CD4-positive, alpha-beta T cell treated with Interleukin-2 at 100 ng/mL for 4 hours (primary cell): ENCODE data around the gene KCTD13.
"Not testable (repeated sequence)": the region's sequence is repeated elsewhere in the genome, so short reads cannot be mapped to it uniquely, and the experiment has no call there.

ENCODE experiments used
- DNase-seq: peaks from one replicate; pipeline ENCODE4 v3.0.0-alpha.2; 2020; ENCODE audit warnings: low spot score

The KCTD13 gene

DNA sequence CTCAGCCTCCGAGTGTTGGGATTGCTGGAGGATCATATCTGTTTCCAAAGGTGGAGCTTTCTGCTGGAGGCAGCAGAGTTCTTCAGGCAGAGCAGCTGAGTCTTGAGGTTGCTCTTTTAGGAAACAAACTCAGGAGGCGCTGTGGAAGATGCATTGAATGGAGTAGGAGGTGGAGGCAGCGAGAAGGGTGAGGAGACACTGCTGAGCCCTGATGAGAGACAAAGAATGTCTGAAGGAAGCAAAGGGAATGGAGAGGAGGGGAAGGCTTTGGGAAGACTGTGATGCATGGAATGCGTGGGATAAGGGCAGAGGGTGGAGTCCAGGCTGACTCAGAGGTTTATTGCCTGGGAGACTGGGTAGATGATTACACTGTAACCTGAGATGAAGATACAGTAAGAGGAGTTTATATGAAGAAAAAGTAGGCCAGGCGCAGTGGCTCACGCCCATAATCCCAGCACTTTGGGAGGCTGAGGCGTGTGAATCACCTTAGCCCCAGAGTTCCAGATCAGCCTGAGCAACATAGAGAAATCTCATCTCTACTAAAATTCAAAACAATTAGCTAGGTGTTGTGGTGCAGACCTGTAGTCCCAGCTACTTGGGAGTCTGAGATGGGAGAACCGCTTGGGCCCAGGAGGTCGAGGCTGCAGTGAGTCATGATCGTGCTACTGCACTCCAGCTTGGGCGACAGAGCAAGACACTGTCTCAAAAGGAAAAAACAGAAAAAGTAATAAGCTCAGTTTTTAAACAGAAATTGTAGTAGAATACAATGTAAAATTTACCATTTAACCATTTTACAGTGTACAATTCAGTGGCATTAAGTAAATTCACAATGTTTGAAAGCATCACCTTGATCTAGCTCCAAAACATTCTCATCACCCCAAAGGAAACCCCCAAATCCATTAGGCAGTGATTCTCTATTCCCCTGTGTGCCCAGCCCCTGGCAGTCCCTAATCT, 18.1 kb upstream of the KCTD13 start:
- no peak for DNase-seq

DNA sequence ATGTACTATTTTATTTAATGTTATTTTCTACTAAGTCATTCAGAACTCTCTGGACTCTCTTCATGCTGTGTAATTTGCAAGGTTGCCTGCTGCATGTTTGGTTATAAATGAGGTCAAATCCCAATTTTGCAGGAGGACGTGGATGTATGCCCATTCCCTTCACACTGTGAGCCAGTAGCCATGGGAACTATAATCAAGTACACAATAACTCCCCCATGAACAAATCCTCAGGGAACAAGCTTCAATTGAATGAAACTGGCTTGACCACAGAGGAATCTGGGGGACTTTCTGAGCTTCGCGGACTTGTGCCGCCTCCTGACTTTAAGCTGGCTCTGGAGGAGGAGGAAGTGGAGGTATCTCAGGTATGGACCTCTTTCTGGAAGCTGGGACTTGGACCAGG, 14.6 kb upstream of the KCTD13 start:
- DNase-seq, result no peak

DNA sequence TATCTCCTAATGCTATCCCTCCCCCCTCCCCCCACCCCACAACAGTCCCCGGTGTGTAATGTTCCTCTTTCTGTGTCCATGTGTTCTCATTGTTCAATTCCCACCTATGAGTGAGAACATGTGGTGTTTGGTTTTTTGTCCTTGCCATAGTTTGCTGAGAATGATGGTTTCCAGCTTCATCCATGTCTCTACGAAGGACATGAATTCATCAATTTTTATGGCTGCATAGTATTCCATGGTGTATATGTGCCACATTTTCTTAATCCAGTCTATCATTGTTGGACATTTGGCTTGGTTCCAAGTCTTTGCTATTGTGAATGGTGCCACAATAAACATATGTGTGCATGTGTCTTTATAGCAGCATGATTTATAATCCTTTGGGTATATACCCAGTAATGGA, 5.7 kb upstream of the KCTD13 start:
- not testable (repeated sequence) for DNase-seq

- DNase-seq, result no peak
These were observed 1.3 kb upstream of the KCTD13 start for GRCh38 chr16:29927070-29927905.

GRCh38 chr16:29926711-29927052, 656 bp upstream of the KCTD13 start:
- no peak for DNase-seq

DNA sequence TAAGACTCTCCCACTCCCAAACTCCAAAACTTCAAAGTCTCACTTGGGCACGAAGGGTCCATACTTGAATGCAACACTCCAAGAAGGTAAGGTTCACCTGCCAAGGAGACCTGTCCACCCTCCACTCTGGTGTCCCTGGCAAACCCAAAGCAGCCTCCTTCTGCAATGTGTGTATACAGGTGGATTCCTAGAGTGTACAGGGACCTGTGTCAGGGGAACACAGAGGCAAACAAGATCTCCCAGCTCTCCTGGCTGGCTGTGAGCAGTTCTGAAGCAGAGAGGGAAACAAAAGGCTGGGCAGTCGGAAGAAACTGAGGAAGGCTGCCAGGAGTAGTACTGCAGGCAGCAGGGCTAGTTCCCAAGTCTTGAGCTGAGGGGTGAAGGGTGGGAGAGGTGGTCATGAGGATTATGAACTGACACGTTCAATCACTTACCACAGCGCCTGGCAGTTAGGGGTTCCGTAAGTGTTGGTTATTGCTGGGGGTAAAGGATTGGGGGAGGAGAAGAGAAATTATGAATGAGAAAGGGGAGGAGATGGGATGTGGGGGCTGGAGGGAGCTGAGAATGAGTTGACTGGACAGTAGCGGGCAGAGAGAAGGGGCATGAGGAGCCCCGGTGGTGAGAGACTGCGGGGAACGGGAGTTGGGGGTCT, 795 bp downstream of the KCTD13 start:
- no peak for DNase-seq

- DNase-seq, result no peak
These were observed 3.0 kb downstream of the KCTD13 start for GRCh38 chr16:29922986-29923501.

- no peak for DNase-seq
These were observed 3.7 kb downstream of the KCTD13 start for GRCh38 chr16:29922326-29922725.

GRCh38 chr16:29921034-29921385, 5.0 kb downstream of the KCTD13 start:
- DNase-seq, result no peak

DNA sequence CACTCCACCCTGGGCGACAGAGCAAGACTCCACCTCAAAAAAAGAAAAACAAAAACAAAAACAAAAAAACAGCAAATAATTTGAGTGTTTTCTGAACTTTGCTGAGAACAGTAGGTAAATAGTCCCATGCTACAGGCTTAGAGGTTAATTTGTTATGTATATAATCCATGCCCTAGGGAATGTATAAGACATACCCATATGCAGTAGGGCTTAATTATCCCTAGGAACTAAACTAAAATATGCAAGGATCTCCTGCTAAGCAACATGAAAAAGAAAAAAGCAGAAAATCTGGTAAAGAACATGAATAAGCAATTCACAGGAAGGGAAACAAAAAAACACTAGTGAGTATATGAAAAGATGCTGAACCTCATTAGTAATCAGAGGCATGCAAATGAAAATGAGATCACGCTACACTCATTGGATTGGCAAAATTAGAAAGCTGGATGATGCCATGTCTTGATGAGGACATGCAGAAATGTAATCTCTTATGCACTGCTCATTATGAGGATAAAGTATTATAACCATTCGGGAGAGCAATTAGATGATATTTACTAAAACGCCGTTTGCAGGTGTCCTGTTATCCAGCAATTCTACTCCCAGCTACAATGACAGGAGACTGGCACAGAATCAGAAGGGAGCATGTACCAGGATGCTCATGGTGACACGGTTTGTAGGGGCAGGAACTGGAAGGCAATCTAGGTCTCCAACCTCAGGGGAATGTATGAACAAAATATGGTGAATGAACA, 5.6 kb downstream of the KCTD13 start:
- DNase-seq, result no peak

- no peak for DNase-seq
These were observed 9.0 kb downstream of the KCTD13 start for GRCh38 chr16:29916979-29917378.

DNA sequence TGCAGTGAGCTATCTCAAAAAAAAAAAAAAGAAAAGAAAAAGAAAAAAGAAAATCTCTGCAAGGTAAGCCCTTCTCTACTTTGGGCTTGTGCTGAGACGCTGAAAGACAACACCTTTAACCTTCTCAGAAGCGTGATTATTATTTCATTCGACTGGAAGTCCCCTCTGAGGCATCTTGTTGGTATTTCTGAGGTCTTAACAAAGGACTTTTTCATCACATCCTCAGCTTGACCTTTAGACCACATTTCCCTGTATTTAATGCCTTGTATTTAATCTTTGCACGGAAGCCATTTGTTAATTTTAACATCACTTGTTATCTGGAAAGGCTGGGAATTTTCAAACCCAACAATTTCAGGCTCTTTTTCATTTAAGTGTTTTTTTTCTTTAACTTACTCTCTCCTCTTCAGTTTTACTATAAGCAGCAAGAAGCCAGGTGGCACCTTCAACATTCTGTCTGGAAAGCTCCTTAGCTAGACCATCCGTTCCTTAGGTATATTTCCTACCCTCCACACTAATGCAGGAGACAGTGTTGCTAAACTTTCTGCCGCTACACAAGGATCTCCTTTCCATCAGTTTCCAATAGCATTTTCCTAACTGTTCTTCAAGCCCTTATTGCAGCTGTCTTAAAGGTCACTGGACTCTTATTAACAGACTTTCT, 10.3 kb downstream of the KCTD13 start:
- no peak for DNase-seq

GRCh38 chr16:29913514-29913913, 12.5 kb downstream of the KCTD13 start:
- no peak for DNase-seq

DNA sequence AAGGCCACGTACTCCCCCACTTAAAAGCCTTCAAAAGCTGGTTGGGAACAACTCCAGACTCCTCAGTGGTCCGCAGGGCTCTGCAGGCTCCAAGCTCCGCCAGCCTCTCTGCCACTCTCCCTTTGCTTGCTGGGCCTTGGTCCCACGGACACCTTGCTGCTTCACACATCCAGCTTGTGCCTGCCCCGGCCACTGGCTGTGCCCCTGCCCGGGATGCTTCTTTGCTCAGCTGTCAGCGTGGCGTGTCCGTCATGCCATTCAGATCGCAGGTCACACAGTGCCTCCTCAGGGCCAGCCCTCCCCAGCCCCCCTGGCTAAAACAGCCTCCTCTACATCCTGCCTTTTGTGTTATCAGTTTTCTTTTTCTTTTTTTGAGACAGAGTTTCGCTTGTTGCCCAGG, 13.9 kb downstream of the KCTD13 start:
- no peak for DNase-seq

DNA sequence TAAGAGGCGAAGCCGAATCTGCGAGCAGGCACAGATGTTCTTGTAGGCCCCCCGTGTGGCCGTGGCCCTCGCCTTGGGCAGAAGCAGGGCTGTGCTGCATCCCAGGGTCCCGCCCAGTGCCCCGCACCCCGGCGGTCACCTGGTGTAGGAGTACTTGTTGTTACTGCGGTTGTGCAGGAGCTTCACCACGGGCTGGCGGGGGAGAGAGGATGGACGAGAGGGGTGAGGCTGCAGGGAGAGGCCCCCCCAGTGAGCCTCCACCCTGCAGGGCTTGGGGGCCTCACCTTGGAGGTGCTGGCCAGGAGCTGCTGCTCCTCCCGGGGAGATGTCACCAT, 14.4 kb downstream of the KCTD13 start:
- DNase-seq, result no peak

GRCh38 chr16:29910819-29911675, 15.0 kb downstream of the KCTD13 start:
- DNase-seq, result no peak

DNA sequence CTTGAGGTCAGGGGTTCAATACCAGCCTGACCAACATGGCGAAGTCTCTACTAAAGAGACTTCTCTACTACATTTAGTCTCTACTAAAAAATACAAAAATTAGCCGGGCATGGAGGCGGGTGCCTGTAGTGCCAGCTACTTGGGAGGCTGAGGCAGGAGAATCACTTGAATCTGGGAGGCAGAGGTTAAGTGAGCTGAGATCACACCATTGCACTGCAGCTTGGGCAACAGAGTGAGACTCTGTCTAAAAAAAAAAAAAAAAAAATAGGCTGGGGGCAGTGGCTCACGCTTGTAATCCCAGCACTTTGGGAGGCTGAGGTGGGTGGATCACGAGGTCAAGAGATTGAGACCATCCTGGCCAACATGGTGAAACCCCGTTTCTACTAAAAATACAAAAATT, 16.2 kb downstream of the KCTD13 start:
- not testable (repeated sequence) for DNase-seq

DNA sequence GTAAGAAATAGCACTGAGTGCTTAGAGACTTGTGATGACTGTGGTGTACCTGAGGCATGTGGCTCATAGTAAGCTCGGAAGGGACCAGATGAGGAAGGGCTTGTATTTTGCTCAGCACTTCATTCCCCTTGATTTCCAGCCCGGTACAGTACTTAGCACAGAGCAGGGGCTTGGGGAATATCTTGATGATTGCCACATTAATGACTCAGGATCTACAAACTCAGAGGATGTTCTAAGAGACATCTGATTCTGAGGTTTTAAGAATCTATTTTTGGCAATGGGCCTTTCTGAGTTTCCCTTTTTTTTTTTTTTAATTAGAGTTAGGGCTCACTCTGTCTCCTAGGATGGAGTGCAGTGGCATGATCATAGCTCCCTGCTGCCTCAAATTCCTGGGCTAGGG, 16.6 kb downstream of the KCTD13 start:
- no peak for DNase-seq

DNA sequence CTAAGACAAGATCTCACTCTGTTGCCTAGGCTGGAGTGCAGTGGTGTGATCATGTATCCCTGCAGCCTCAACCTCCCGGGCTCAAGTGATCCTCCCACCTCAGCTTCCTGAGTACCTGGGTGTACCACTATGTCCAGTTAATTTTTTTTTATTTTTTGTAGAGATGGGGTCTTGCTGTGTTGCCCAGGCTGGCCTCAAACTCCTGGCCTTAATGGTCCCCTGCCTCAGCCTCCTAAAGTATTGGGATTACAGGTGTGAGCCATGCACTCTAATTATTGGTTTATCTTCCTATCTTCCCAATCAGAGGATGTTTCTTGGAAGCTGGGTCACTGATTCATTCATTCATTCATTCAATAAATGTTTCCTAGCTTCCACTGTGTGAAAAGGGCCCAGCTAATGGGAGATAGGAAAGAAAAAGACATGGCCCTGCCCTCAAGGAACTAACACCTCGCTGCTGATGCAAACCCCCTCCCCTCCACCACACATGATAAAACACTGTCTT, 17.3 kb downstream of the KCTD13 start:
- no peak for DNase-seq

- no peak for DNase-seq
These were observed 18.1 kb downstream of the KCTD13 start for GRCh38 chr16:29907973-29908372.
